K562 (cell line): ENCODE data around the gene HS3ST4. TPM values are rescaled to one million over a fixed set of nuclear protein-coding genes. Genes with fewer than 3 reads are reported as not detected.
"Not testable (repeated sequence)": the region's sequence is repeated elsewhere in the genome, so short reads cannot be mapped to it uniquely, and the experiment has no call there.

ENCODE experiments used
- ATAC-seq: fragments of 200-7000 bp; cut with Tn5 transposase; 3 replicates; pipeline ENCODE4 v1.9.1; 2020; ENCODE audit warnings: moderate library complexity
- BruUV-seq: library from RNA; stranded (reverse); fragments of 400-500 nt; replicated peaks from 2 replicates; lab custom pipeline; 2021; lab: Mats Ljungman, UMichigan
- CTCF ChIA-PET: fragments of 300-600 bp; formaldehyde crosslinking; extraction: SDS; loops from one replicate; lab custom pipeline; 2021; ENCODE audit warnings: low intra/inter-chr PET ratio; lab: Yijun Ruan, JAX
- POLR2A ChIA-PET: fragments of 300-600, 350-650 bp; sonication (Branson Sonifier 250); formaldehyde crosslinking; extraction: SDS; loops from one replicate; lab custom pipeline; 2021; ENCODE audit warnings: antibody characterized with exemption, inconsistent platforms; lab: Yijun Ruan, JAX
- DNase-seq, 4 experiments: peaks; one replicate each; pipeline versions ENCODE4 v3.0.0 to v3.0.0-alpha.2; 2011 to 2018; ENCODE audit warnings: low spot score in 3 of 4, mixed read lengths in 3 of 4; ENCODE audit errors: extremely low read depth in 1 of 4
- FAIRE-seq: peaks from 2 replicates; lab custom pipeline; 2011; peaks lifted over from hg19 to GRCh38; lab: Jason Lieb, UNC
- H2AFZ ChIP-seq: 2 replicates; pipeline ENCODE4 v1.6.0; 2011; ENCODE audit warnings: low read depth, low read length, control low read depth, inconsistent platforms
- H3K27ac ChIP-seq: fragments of 200-600 bp; 3 replicates; pipeline ENCODE4 v1.8.0; 2011; ENCODE audit warnings: low read depth, mild to moderate bottlenecking, control low read depth, inconsistent platforms, low read length, moderate library complexity, mixed read lengths; ENCODE audit errors: extremely low read depth
- H3K27me3 ChIP-seq, 2 experiments: fragments of 300-600 bp in 1 of 2; 2 replicates in 1 of 2; 3 replicates in 1 of 2; pipeline versions ENCODE4 v1.6.0 to v1.8.0; 2011; ENCODE audit warnings: inconsistent platforms in 2 of 2, low read length in 2 of 2, mild to moderate bottlenecking in 1 of 2, mixed read lengths in 1 of 2, moderate library complexity in 1 of 2; ENCODE audit not compliant: control insufficient read depth in 2 of 2, insufficient read depth in 2 of 2
- H3K36me3 ChIP-seq: fragments of 300-600 bp; 3 replicates; pipeline ENCODE4 v1.8.0; 2011; ENCODE audit warnings: mild to moderate bottlenecking, low read length, inconsistent platforms; ENCODE audit not compliant: control insufficient read depth, insufficient read depth
- H3K4me1 ChIP-seq, 2 experiments: fragments of 200-600 bp in 1 of 2; replicated peaks in 1 of 2; 2 replicates in 1 of 2; 3 replicates in 1 of 2; pipeline versions ENCODE4 v1.5.1 to v1.8.0; 2011; ENCODE audit warnings: inconsistent platforms in 2 of 2, low read length in 2 of 2, mild to moderate bottlenecking in 1 of 2, mixed read lengths in 1 of 2, moderate library complexity in 1 of 2; ENCODE audit not compliant: control insufficient read depth in 2 of 2, insufficient read depth in 2 of 2
- H3K4me2 ChIP-seq: 2 replicates; pipeline ENCODE4 v1.6.1; 2011; ENCODE audit warnings: low read length, control low read depth, inconsistent platforms, mixed read lengths; ENCODE audit not compliant: insufficient read depth
- H3K4me3 ChIP-seq: fragments of 200-600 bp; sonication (generic), shearing (Covaris generic); 2 replicates; pipeline ENCODE4 v1.5.1; 2016; ENCODE audit warnings: control low read depth, inconsistent platforms
- H3K79me2 ChIP-seq: fragments of 200-600 bp; 3 replicates; pipeline ENCODE4 v1.8.0; 2011; ENCODE audit warnings: low read length, inconsistent platforms; ENCODE audit not compliant: control insufficient read depth, insufficient read depth
- H3K9ac ChIP-seq, 2 experiments: 2 replicates each; pipeline versions ENCODE4 v1.6.0 to v1.6.1; 2011; ENCODE audit warnings: low read depth in 2 of 2, low read length in 2 of 2, control low read depth in 1 of 2, inconsistent platforms in 1 of 2, mild to moderate bottlenecking in 1 of 2, mixed read lengths in 1 of 2; ENCODE audit not compliant: insufficient read depth in 1 of 2
- H3K9me1 ChIP-seq: one replicate; pipeline ENCODE4 v1.6.0; 2011; ENCODE audit warnings: inconsistent platforms, mild to moderate bottlenecking, low read length, moderate library complexity; ENCODE audit not compliant: control insufficient read depth, insufficient read depth
- H3K9me3 ChIP-seq: replicated peaks from 2 replicates; pipeline ENCODE4 v1.5.1; 2011; ENCODE audit warnings: low read depth, low read length, inconsistent platforms; ENCODE audit not compliant: control insufficient read depth, insufficient read depth
- H4K20me1 ChIP-seq: replicated peaks from 2 replicates; pipeline ENCODE4 v1.6.1; 2011; ENCODE audit warnings: low read length, inconsistent platforms, mixed read lengths; ENCODE audit not compliant: control insufficient read depth, insufficient read depth
- ARID1B ChIP-seq: fragments of 450-650 bp; IDR thresholded peaks from 2 replicates; pipeline ENCODE4 v1.6.1; 2016; ENCODE audit warnings: antibody characterized with exemption, mild to moderate bottlenecking, inconsistent platforms
- CBFA2T2 ChIP-seq: fragments of 450-650 bp; conservative IDR thresholded peaks from 2 replicates; pipeline ENCODE4 v1.6.1; 2017; ENCODE audit warnings: mild to moderate bottlenecking
- CBFA2T3 ChIP-seq: fragments of 450-650 bp; IDR thresholded peaks from 2 replicates; pipeline ENCODE4 v1.6.1; 2017
- GATAD2B ChIP-seq: fragments of 450-650 bp; IDR thresholded peaks from 2 replicates; pipeline ENCODE4 v1.6.1; 2017; ENCODE audit warnings: mild to moderate bottlenecking, borderline replicate concordance
- GMEB1 ChIP-seq: fragments of 250-450 bp; sonication (Bioruptor Pico); IDR thresholded peaks from 2 replicates; pipeline ENCODE4 v1.4.0; 2020; ENCODE audit warnings: mild to moderate bottlenecking
- HMBOX1 ChIP-seq: sonication (generic); IDR thresholded peaks from 2 replicates; pipeline ENCODE4 v1.6.1; 2016
- MEIS2 ChIP-seq: fragments of 450-650 bp; IDR thresholded peaks from 2 replicates; pipeline ENCODE4 v1.6.1; 2014; ENCODE audit warnings: mild to moderate bottlenecking; ENCODE audit not compliant: partially characterized antibody
- SOX6 ChIP-seq: fragments of 450-650 bp; IDR thresholded peaks from 2 replicates; pipeline ENCODE4 v1.6.1; 2014; ENCODE audit warnings: mild to moderate bottlenecking
- TAL1 ChIP-seq: fragments of 450-650 bp; IDR thresholded peaks from 2 replicates; pipeline ENCODE4 v1.6.1; 2016; ENCODE audit warnings: mild to moderate bottlenecking
- TEAD4 ChIP-seq, 2 experiments: sonication (generic) in 1 of 2; formaldehyde crosslinking in 1 of 2; IDR thresholded peaks; 2 replicates each; pipeline versions ENCODE4 v1.6.1 to v1.8.0; 2012 to 2022; ENCODE audit warnings: borderline replicate concordance in 1 of 2, inconsistent platforms in 1 of 2, low read length in 1 of 2, mild to moderate bottlenecking in 1 of 2, missing genetic modification reagents in 1 of 2
- ZBTB12 ChIP-seq: fragments of 250-450 bp; sonication (Bioruptor Pico); IDR thresholded peaks from 2 replicates; pipeline ENCODE4 v1.4.0; 2020
- ZEB2 ChIP-seq: fragments of 450-650 bp; IDR thresholded peaks from 2 replicates; pipeline ENCODE4 v1.6.1; 2016
- WGBS: fragments of 100-300 bp; shearing (Covaris generic); methylation state at CpG from one replicate; pipeline ENCODE4 v1.1.6; 2016; ENCODE audit warnings: low coverage, mixed read lengths; ENCODE audit not compliant: insufficient coverage; ENCODE audit errors: missing lambda C conversion rate; 5-methylcytosine and 5-hydroxymethylcytosine counted together
- in situ Hi-C: fragments of 300-500 bp; cut with MboI; formaldehyde crosslinking; loops from 4 replicates; pipeline ENCODE4 v1.15.0; 2018; ENCODE audit warnings: inconsistent platforms, mixed read lengths
- intact Hi-C: fragments of 100-400 bp; cut with micrococcal nuclease; formaldehyde crosslinking; loops from 2 replicates; pipeline ENCODE4 v1.14.2; 2022
- polyA plus RNA-seq, 8 experiments: library from polyadenylated mRNA; depleted of rRNA in 4 of 8; stranded (reverse) in 5 of 8; unstranded in 3 of 8; fragments of >200 nt; fragmentation: Nextera tagmentation in 2 of 8; fragmentation: Illumina TruSeq in 1 of 8; extraction: Ambion mirVana in 2 of 8; extraction: Trizol in 1 of 8; gene quantifications; 2 replicates each; pipeline versions ENCODE4 v1.2.1 to v1.2.3, GENCODE V29; 2011 to 2014; ENCODE audit warnings: inconsistent platforms in 1 of 8, missing spikeins in 1 of 8
- total RNA-seq, 7 experiments: library from RNA; depleted of rRNA in 6 of 7; stranded (reverse); fragments of >200 nt in 6 of 7; fragmentation: Illumina TruSeq in 2 of 7; extraction: Trizol in 2 of 7; gene quantifications; 2 replicates each; pipeline versions ENCODE4 v1.2.1 to v1.2.3, GENCODE V29; 2011 to 2021; ENCODE audit warnings: low replicate concordance in 1 of 7

The HS3ST4 gene
- total and polyA plus RNA-seq, 9 of the 15 experiments (the other 6 are each of a cell fraction or from before 2014, with no cell fraction given) = not detected

- no peak for TF ChIP-seq ZBTB12 (CRISPR knock-in tag)
- TF ChIP-seq GATAD2B = 0 out of 2 replicates have a peak, but pooled peaks have one; percentile 68
- TF ChIP-seq GMEB1 (CRISPR knock-in tag) = 0 out of 2 replicates have a peak, but pooled peaks have one; percentile 35
These were observed 80.2 kb downstream of the HS3ST4 start (continued) for GRCh38 chr16:25771812-25772568.

GRCh38 chr16:25776214-25776613 is 84.5 kb downstream of the HS3ST4 start:
- intact Hi-C loops; H3K4me3 ChIP-seq; H3K9me1 ChIP-seq; FAIRE-seq; in situ Hi-C loops; H3K36me3 ChIP-seq; POLR2A ChIA-PET; H3K27me3 ChIP-seq; H3K27ac ChIP-seq; BruUV-seq; H3K9ac ChIP-seq; H3K79me2 ChIP-seq; CTCF ChIA-PET; H4K20me1 ChIP-seq; H3K9me3 ChIP-seq; H3K4me2 ChIP-seq; ATAC-seq; TF ChIP-seq TEAD4 (CRISPR knock-in tag; IDR thresholded peaks at IDR 0.05; ENCODE audit: borderline replicate concordance): not testable (repeated sequence)
- TF ChIP-seq SOX6 = peak; percentile 63
- TF ChIP-seq ARID1B = peak; percentile 45; the same call in 1 of the 2 replicates
- TF ChIP-seq ZEB2 = 0 out of 2 replicates have a peak, but pooled peaks have one; percentile 51
- peak; percentile 57 for TF ChIP-seq CBFA2T3
- TF ChIP-seq CBFA2T2 = peak; percentile 33; the same call in 1 of the 2 replicates
- peak; percentile 46 for TF ChIP-seq MEIS2
- TF ChIP-seq TEAD4 (IDR thresholded peaks at IDR 0.05; ENCODE audit: low read length) = 0 out of 2 replicates have a peak, but pooled peaks have one; percentile 14
- 0 out of 2 replicates have a peak, but pooled peaks have one; percentile 14 for TF ChIP-seq HMBOX1
- peak; percentile 32; the same call in 1 of the 2 replicates for TF ChIP-seq TAL1
- H3K4me1 ChIP-seq = peaks cover 5 to 37% of the 10 kb centered on the region in 2 experiments; a peak in 3 of 5 replicates
- WGBS = 88% methylated on average over 2 of the region's 2 CpGs
- DNase-seq = peak in 1 of 4 experiments; percentile 12
- 0 out of 2 replicates have a peak overlapping the region, but pooled peaks have one; percentile 21 for H2AFZ ChIP-seq
